ENCODE results near the gene BCAP31.
"Not testable (repeated sequence)": the region's sequence is repeated elsewhere in the genome, so short reads cannot be mapped to it uniquely, and the experiment has no call there.

The BCAP31 gene

DNA sequence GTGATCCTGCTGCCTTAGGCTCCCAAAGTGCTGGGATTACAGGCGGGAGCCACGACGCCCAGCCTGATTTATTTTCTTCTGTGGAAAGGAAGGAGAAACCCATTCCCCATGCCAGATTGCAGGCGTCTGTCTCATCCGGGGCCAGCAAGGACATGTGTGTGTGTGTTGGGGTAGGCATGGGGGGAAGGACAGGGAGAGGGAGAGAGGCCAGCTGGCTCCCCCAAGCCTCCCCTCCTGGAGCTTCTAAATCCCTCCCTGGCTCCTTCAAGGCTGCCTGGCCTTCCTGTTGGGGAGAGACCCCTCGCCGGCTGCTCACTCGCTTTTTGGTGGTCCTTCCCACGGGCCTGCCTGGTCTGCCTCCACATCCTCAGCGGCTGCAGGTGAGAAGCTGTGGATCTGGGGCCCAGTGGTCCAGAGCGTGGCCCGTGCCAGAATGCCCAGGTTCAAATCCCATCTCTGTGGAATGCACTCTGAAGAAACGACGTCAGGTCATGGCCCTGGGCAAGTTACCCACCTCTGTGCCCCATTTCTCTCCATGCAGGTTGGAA, 38.5 kb upstream of the BCAP31 start:
- no peak for DNase-seq

DNA sequence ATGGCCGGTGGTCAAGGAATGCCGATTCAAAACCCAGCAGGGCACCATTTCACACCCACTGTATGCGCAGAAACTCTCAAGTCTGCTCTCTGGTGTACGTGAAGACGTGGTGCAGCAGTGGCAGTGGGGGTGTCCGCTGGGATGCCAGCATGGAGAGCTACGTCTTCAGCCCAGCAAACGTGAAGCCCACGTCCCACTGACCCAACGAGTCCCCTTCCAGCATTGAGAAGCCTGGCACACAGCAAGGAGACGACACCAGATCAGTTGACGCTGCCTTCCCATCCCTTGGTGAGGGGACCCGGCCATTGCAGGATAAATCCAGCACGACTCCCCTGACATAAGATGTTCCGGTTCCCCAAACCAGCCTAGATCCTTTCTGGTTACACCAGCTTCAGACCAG, 37.7 kb upstream of the BCAP31 start:
- no peak for DNase-seq

DNA sequence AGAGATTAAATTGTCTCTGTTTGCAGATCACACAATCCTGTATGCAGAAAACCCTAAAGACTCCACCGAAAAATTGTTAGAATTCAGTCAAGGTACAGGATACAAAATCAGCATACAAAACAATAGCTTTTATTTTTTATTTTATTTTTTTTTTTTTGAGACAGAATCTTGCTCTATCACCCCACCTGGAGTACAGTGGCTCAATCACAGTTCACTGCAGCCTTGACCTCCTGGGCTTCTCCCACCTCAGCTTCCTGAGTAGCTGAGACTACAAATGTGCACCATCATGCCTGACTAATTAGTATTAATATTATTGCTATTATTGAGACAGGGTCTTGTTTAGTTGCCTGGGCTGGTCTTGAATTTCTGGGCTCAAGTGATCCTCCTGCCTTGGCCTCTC, 30.9 kb upstream of the BCAP31 start:
- DNase-seq: no peak

DNA sequence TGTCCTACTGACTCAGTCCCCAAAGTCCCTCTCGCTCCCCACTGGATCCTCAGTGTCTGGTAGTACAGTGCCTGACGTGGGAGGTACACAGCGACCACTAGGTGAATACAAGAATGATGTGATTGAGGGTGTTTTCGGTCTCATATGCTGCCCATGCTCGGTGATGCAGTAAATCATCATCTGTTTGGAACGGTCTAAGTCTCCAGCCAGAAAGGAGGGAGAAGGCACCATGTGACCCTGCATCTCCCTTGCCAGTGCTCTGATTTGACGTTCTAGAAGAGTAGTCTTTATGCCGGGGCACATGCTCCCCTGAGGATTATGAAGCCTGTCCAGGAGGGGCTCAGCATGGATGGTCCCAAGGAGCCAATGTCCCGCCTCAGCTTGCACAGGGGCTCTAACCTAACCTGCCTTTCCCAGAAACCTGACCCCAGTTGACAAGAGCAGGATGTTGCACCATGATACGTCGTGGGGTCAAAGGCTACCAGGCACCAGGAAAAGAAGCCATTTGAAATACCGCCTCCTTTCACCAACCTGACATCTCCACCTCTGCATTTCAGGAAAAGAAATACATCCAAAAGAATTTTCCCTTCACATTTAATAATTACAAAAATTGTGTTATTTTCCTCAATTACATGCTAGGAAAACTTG, 26.1 kb upstream of the BCAP31 start:
- DNase-seq: no peak

DNA sequence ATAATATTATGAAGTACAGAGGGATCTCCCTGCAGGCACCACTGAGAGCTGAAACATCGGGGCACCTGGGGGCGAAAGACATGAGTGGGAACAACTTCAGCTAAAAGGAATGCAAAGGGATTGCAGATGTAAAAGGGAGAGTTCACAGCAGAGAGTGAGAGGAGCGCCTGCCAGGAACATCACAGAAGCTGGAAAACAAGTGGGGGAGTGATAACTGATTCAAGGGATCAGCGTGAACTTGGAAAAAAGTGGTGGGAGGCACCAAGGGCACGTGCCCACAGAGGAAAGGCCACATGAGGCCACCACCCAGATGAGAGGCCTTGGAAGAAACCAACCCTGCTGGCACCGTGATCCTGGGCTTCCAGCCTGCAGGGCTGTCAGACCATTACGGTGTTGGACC, 24.8 kb upstream of the BCAP31 start:
- DNase-seq: not testable (repeated sequence)

DNA sequence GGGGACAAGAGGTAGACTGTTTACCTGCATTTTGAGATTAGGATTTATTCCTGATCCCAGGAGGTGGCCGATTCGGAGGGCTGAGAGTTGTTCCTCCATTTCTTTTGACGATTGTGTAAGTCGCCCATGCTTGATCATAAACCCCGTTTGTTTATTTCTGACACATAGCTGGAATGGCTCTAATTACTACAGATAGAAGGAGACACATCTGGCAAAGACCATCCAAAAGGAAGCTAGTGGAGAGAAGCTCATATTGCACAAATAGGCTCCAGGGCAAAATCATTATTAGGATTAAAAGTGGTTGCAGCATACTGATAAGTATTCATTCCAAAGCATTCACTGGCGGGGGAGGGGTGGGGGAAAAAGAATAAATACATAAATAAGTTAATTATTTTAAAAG, 22.8 kb upstream of the BCAP31 start:
- DNase-seq: not testable (repeated sequence)

DNA sequence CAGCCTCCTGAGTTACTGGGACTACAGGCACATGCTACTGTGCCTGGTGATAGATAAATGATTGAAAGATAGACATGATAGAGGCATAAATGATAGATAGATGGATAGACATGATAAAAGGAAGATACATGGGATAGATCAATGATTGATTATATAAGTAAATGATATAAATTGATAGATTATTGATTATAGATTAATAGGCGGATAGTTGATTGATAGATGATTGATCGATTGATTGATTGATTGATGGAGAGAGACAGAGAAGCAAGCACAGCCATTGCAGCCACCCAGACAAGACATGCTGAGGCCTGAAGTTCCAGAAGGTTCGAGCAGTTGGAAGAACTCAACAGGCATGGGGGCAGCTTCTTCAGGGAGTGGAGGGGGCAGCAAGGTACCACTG, 22.2 kb upstream of the BCAP31 start:
- no peak for DNase-seq

DNA sequence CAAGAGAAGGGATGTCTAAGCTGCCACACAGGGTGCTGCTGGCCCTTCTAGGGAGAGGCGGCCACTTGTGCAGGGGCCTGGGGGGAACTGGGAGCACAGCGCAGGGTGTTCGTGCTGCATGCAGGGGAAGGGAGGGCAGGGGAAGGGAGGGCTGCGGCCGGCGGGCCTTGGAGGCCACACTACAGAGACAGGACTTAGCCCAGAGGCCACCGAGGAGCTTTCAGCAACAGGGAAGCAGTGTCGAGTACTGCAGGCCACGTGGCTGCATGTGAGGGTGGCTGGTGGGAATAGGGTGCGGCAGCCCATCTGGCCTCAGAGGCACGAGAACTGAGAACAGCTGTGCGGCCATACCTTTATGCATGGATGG, 20.9 kb upstream of the BCAP31 start:
- not testable (repeated sequence) for DNase-seq

DNA sequence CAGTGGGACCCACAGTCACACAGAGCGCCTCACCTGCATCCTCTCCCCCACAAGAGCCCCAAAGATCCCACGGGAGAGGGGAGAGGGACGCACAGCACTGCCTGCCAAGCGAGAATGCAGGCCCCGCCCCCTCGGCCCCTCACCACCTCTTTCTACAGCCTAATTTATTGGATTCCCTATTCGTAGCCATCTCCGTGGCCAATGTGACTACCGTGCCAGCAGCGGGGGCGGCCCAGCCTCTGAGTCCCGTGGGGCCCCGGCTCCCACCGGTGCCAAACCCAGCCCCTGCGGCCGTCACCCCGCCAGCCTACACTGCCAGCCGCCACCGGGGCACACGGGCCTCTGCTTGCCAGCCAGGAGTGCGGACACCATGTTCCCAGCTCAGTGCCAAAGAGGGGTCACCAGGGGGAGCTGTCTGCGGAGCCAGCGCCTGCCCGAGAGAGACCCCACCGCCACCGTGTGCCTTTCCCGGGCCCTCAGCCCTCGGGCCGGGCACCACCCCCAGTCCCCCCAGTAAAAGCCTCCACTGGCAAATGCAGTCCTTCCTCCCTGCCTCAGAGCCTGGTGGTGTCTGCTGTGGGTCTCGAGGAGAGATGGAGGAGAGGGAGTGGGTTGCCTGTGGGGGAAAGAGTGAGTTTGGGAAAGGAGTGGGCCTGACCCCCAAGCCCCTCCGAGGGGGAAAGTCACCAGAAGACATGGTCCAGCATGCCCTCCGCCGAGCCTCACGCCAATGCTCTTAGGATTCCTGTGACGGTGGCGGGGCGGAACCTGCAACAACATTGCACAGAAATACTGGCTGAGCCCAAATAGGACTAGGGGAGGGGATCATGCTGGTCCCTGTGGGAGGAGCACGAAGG, 20.3 kb upstream of the BCAP31 start:
- no peak for DNase-seq

DNA sequence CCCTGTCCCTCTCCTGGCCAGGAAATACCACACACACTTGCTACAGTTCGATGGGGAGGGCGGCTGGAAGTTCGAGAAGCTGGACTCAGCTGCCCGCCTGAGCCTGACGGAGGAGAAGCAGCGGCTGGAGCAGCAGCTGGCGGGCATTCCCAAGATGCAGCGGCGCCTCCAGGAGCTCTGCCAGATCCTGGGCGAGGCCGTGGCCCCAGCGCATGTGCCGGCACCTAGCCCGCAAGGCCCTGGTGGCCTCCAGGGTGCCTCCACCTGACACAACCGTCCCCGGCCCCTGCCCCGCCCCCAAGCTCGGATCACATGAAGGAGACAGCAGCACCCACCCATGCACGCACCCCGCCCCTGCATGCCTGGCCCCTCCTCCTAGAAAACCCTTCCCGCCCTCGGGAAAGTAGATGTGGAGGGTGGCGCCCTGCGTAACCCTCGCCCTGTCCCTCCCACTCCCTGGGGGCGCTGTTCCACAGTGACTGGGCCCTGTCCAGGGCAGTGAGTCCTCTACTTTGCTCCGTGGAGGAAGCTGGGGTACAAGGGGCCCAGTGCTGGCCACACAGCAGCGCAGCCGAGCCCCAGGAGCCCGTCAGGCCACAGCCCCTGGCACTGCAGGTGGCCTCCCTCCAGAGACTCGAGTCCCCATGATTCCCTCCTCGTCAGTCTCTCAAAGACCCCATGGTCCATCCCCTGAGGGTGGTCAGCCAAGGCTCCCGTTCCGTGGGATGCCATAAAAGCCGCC, 19.5 kb upstream of the BCAP31 start:
- DNase-seq: not testable (repeated sequence)

DNA sequence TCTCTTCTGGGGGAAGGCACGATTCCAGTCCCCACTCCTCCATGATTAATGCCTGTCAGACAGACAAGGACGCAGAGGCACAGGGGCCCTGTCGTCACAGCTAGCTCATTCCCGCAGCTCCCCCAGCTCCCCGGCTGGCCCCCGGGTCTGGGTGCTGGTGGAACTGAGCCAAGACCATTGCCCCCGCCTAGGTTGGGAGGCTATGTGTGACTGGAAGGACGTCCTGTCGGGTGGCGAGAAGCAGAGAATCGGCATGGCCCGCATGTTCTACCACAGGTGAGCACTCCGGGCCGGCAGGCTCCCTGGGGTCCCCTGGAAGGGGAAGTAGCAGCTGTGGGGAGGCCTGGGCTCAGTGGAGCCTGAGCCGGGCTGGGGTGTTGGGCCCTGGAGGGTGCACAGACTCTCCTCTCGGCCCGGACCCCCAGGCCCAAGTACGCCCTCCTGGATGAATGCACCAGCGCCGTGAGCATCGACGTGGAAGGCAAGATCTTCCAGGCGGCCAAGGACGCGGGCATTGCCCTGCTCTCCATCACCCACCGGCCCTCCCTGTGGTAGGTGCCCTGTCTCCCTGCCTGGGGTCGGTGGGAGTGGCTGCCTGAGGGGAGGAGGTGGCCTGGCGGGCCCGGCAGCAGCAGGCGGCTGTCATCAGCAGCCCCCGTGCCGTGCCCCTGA, 18.7 kb upstream of the BCAP31 start:
- DNase-seq: not testable (repeated sequence)

DNA sequence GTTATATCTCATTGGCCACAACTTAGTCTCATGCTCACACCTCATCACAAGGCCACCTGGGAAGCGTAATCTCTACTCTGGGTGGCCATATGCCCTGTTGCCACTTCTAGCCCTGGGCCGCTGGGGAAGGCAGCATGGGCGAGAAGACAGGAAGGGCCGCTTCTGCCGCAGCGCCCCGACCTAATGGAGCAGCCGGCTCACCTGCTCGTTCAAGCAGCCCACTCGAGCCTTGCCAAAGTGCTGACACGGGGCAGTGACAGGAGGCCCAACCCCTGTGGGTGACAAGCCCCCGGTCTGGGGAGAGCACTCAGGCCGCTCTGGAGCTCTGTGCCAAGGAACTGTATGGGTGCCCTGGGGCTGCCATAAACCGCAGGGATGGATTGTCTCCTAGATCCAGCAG, 17.9 kb upstream of the BCAP31 start:
- DNase-seq: not testable (repeated sequence)

DNA sequence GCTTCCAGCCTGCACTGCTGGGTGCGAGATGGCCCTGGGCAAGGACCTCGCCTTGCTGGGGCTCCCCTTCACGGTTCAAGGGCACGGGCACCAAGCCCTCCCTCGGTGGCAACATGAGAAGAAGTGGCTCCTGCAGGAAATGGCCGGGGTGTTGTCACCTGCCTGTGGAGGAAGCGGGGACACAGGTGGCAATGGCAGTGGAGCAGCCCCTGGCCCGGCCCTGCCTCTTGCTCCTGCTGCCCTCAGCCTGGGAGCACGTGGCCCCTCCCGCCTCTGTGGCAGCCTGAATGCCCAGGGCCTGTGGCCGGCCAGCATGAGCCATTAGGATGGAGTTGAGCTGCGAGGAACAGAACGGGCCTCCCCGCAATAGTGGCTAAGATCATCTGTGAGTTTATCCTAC, 17.3 kb upstream of the BCAP31 start:
- no peak for DNase-seq

DNA sequence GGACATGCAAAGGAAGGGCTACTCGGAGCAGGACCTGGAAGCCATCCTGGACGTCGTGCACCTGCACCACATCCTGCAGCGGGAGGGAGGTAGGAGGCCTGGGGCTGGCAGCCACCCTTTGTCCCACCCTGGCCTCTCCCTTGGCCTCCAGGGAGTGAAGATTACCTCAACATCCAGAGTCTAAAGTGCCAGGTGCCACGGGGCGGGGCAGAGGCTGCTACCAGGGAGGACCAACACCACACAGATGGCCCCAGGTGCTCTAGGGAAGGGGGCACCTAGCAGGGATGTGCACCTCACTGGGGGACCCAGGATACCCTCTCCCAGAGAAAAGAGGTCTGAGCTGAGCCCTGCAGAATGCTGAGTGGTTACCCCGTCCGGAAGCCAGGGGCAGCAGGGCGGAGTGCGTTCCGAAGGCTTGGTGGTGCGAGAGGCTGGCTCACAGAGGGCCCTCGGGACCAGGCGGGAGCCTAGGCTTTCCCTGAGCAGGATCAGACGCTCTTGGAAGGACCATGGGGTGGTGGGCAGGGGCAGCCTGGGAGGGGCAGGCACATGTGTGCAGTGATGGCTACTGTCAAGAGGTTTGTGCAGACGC, 16.5 kb upstream of the BCAP31 start:
- DNase-seq: no peak

DNA sequence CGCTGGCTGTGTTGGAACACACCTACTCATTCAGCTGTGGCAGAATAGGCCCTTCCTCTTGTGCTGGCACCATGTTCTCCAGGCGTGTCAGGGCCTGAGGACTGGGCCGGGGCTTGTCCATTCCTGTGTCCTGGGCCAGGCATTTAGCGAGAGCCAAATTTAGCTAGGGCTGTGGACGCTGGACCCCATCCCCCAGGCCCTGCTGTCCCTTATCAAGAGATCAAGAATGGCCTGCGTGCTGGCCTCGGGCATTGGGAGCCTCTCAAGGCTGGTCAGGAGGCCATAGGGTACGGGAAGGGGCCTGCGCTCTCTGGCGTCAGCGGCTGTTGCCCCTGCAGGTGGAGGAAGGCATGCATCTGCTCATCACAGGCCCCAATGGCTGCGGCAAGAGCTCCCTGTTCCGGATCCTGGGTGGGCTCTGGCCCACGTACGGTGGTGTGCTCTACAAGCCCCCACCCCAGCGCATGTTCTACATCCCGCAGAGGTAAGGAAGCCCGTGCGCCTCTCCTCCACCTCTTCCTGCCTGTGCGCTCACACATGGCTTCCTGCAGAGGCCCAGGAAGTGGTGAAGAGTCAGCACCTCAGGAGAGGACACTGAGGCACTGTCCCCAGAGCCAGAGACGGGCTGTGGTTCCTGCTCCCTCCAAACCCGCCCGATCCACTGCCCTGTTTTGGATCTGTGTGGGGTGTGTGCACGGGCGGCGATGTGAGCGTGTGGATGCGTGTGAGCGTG, 15.7 kb upstream of the BCAP31 start:
- no peak for DNase-seq

DNA sequence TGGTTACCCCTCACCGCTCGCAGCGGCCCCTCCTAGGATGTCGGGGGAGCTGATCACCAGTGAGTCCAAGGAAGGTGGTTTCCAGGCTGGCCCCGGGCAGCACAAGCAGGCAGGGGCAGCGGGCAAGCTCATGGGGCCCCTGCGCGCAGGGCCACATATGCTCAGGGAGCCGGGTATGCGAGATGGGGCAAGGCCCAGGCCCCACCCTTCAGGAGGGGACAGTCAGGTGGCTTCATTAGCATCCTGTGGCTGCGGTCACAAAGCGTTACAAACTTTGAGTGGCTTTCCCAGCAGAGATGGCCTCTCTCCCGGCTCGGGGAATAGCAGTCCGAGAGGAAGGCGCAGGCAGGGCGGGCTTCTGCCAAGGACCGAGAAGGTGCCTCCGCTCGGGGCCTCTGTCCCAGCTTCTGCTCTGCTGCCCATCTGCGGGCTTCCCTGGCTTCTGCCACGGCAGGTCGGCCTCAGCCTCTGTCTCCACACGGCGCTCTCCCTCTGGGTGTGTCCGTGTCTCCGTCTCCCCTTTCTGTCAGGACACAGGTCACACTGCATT, 13.9 kb upstream of the BCAP31 start:
- no peak for DNase-seq

DNA sequence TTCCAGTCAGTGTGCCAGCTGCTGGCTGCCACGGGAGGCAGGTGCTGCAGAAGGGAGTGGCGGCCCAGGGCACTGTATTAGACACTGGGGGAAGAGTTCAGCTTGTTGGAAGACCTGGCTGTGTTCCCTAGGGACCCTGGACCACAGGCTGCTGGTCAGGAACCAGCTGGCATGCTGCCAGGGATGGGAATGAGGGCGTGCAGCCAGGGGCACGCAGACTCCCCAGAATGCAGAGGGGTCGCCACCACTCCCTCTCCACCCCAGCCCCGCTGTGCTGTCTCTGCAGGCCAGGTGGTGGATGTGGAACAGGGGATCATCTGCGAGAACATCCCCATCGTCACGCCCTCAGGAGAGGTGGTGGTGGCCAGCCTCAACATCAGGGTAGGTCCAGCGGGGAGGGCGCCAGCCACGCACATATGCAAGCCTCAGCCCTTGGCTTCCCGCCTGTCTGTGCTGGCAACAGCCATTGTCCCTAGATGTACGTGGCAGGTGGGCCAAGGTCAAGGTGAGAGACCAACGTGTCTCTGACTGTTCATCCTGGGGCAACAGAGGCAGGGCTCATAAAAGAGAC, 12.8 kb upstream of the BCAP31 start:
- no peak for DNase-seq

DNA sequence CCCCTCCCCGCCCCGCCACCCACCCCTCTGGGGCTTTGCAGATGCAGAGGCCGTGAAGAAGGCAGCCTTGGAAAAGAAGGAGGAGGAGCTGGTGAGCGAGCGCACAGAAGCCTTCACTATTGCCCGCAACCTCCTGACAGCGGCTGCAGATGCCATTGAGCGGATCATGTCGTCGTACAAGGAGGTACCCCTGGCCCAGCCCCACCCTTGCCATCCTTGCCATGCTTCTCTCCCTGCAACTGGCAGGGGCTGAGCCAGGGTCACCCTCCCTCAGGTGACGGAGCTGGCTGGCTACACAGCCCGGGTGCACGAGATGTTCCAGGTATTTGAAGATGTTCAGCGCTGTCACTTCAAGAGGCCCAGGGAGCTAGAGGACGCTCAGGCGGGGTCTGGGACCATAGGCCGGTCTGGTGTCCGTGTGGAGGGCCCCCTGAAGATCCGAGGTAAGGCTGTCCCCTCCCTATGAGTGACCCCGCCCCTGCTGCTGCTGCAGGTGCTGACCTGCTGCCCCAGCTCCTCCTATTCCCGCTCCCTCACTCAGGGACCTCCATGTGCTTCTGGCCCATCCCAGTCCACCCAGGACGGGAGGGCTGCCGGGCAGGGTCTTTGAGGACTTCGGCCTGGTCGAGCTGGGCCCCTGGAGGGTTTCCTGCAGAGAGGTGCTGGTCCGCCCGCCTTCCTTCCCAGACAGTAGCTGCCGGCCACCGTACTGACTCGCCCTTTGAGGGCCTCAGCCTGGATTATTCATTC, 12.1 kb upstream of the BCAP31 start:
- DNase-seq: no peak

DNA sequence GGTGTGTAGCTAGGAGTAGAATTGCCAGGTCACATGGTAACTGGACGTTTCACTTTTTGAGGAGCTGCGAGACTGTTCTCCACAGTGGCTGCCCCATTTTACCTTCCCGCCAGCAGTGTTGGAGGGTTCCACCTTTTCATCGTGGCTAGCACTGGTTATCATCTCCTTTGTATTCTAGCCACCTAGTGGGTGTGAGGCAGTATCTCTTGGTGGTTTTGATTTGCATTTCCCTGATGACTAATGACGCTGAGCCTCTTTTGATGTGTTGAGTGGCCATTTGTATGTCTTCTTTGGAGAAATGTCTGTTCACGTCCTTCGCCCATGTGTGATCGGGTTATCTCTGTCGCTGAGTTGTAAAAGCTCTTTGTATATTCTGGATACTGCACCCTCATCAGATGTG, 11.1 kb upstream of the BCAP31 start:
- DNase-seq: no peak

DNA sequence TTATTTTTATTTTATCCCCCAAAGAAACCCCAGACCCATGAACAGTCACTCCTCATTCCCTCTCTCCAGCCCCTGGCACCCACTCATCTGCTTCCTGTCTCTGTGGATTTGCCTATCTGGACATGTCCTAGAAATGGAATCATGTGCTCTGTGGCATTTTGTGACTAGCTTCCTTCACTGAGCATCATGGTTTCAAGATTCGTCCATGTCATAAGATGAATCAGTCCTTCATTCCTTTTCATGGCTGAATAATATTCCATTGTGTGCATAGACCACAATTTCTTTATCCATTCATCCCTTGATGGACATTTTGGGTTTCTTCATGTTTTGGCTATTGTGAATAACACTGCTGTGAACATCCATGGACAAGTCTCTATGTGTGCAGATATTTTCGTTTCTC, 10.7 kb upstream of the BCAP31 start:
- DNase-seq: no peak

Data from NCI-H187 treated with DMSO at 0.1 percent for 48 hours (cell line).